ENCODE data around the gene NFYA.
"Not testable (repeated sequence)": the region's sequence is repeated elsewhere in the genome, so short reads cannot be mapped to it uniquely, and the experiment has no call there.

NFYA gene

GRCh38 chr6:41115027-41115426 lies 42.3 kb downstream of the NFYA start:
- not testable (repeated sequence) for H3K36me3 ChIP-seq (ENCODE audit: control insufficient read depth in 2 of 2, insufficient read depth in 2 of 2, low read length in 2 of 2); H3K9ac ChIP-seq (ENCODE audit: low read depth in 1 of 2, low read length in 2 of 2); H3K9me3 ChIP-seq (ENCODE audit: control insufficient read depth in 2 of 2, low read length in 2 of 2); H3K4me1 ChIP-seq (ENCODE audit: control insufficient read depth in 2 of 2, insufficient read depth in 2 of 2, low read length in 2 of 2); H3K27me3 ChIP-seq (ENCODE audit: control insufficient read depth in 2 of 2, insufficient read depth in 2 of 2, low read length in 2 of 2); H3K27ac ChIP-seq (ENCODE audit: low read depth in 2 of 2, low read length in 2 of 2); H3K4me3 ChIP-seq (ENCODE audit: low read length in 2 of 2)

- H3K4me1 ChIP-seq (ENCODE audit: control insufficient read depth in 2 of 2, insufficient read depth in 2 of 2, low read length in 2 of 2), result no peaks in the 10 kb centered on the region
Measured at GRCh38 chr6:41119508-41119907, 46.7 kb downstream of the NFYA start.

GRCh38 chr6:41120058-41120457 lies 47.3 kb downstream of the NFYA start:
- no peaks in the 10 kb centered on the region for H3K27me3 ChIP-seq (ENCODE audit: control insufficient read depth in 2 of 2, insufficient read depth in 2 of 2, low read length in 2 of 2)
- H3K27ac ChIP-seq (ENCODE audit: low read depth in 2 of 2, low read length in 2 of 2), result no peak overlapping the region
- H3K4me3 ChIP-seq (ENCODE audit: low read length in 2 of 2), result no peak overlapping the region
- no peak overlapping the region for H3K9ac ChIP-seq (ENCODE audit: low read depth in 1 of 2, low read length in 2 of 2)
- peaks cover 0 to 6% of the 10 kb centered on the region in 2 donors for H3K36me3 ChIP-seq (ENCODE audit: control insufficient read depth in 2 of 2, insufficient read depth in 2 of 2, low read length in 2 of 2)
- H3K9me3 ChIP-seq (ENCODE audit: control insufficient read depth in 2 of 2, low read length in 2 of 2), result no peaks in the 10 kb centered on the region
- H3K4me1 ChIP-seq (ENCODE audit: control insufficient read depth in 2 of 2, insufficient read depth in 2 of 2, low read length in 2 of 2), result no peaks in the 10 kb centered on the region

More at GRCh38 chr6:41119508-41119907, 46.7 kb downstream of the NFYA start:
- no peaks in the 10 kb centered on the region for H3K27me3 ChIP-seq (ENCODE audit: control insufficient read depth in 2 of 2, insufficient read depth in 2 of 2, low read length in 2 of 2)
- no peaks in the 10 kb centered on the region for H3K9me3 ChIP-seq (ENCODE audit: control insufficient read depth in 2 of 2, low read length in 2 of 2)
- no peak overlapping the region for H3K4me3 ChIP-seq (ENCODE audit: low read length in 2 of 2)
- no peak overlapping the region for H3K9ac ChIP-seq (ENCODE audit: low read depth in 1 of 2, low read length in 2 of 2)
- no peak overlapping the region for H3K27ac ChIP-seq (ENCODE audit: low read depth in 2 of 2, low read length in 2 of 2)
- H3K36me3 ChIP-seq (ENCODE audit: control insufficient read depth in 2 of 2, insufficient read depth in 2 of 2, low read length in 2 of 2), result peaks cover 0 to 6% of the 10 kb centered on the region in 2 donors

GRCh38 chr6:41122373-41122772 lies 49.6 kb downstream of the NFYA start:
- Histone ChIP-seq H3K9ac (ENCODE audit: low read depth in 1 of 2, low read length in 2 of 2) (no peak overlapping the region), H3K27me3 (ENCODE audit: control insufficient read depth in 2 of 2, insufficient read depth in 2 of 2, low read length in 2 of 2) (no peaks in the 10 kb centered on the region), H3K4me3 (ENCODE audit: low read length in 2 of 2) (no peak overlapping the region), H3K4me1 (ENCODE audit: control insufficient read depth in 2 of 2, insufficient read depth in 2 of 2, low read length in 2 of 2) (no peaks in the 10 kb centered on the region), H3K27ac (ENCODE audit: low read depth in 2 of 2, low read length in 2 of 2) (no peak overlapping the region), H3K36me3 (ENCODE audit: control insufficient read depth in 2 of 2, insufficient read depth in 2 of 2, low read length in 2 of 2) (peaks cover 0 to 6% of the 10 kb centered on the region in 2 donors), H3K9me3 (ENCODE audit: control insufficient read depth in 2 of 2, low read length in 2 of 2) (no peaks in the 10 kb centered on the region)

- Histone ChIP-seq H3K9ac (ENCODE audit: low read depth in 1 of 2, low read length in 2 of 2) (no peak overlapping the region), H3K27ac (ENCODE audit: low read depth in 2 of 2, low read length in 2 of 2) (no peak overlapping the region), H3K4me1 (ENCODE audit: control insufficient read depth in 2 of 2, insufficient read depth in 2 of 2, low read length in 2 of 2) (no peaks in the 10 kb centered on the region), H3K36me3 (ENCODE audit: control insufficient read depth in 2 of 2, insufficient read depth in 2 of 2, low read length in 2 of 2) (peaks cover 0 to 6% of the 10 kb centered on the region in 2 donors), H3K27me3 (ENCODE audit: control insufficient read depth in 2 of 2, insufficient read depth in 2 of 2, low read length in 2 of 2) (no peaks in the 10 kb centered on the region), H3K4me3 (ENCODE audit: low read length in 2 of 2) (no peak overlapping the region), H3K9me3 (ENCODE audit: control insufficient read depth in 2 of 2, low read length in 2 of 2) (no peaks in the 10 kb centered on the region)
Measured at GRCh38 chr6:41122918-41123317, 50.1 kb downstream of the NFYA start.

- Histone ChIP-seq H3K4me3 (ENCODE audit: low read length in 2 of 2) (no peak overlapping the region), H3K27me3 (ENCODE audit: control insufficient read depth in 2 of 2, insufficient read depth in 2 of 2, low read length in 2 of 2) (no peaks in the 10 kb centered on the region), H3K4me1 (ENCODE audit: control insufficient read depth in 2 of 2, insufficient read depth in 2 of 2, low read length in 2 of 2) (no peaks in the 10 kb centered on the region), H3K36me3 (ENCODE audit: control insufficient read depth in 2 of 2, insufficient read depth in 2 of 2, low read length in 2 of 2) (peaks cover 0 to 6% of the 10 kb centered on the region in 2 donors), H3K9me3 (ENCODE audit: control insufficient read depth in 2 of 2, low read length in 2 of 2) (no peaks in the 10 kb centered on the region), H3K27ac (ENCODE audit: low read depth in 2 of 2, low read length in 2 of 2) (no peak overlapping the region), H3K9ac (ENCODE audit: low read depth in 1 of 2, low read length in 2 of 2) (no peak overlapping the region)
Measured at GRCh38 chr6:41125282-41125681, 52.5 kb downstream of the NFYA start.

- H3K9ac ChIP-seq (ENCODE audit: low read depth in 1 of 2, low read length in 2 of 2), result no peak overlapping the region
- no peak overlapping the region for H3K27ac ChIP-seq (ENCODE audit: low read depth in 2 of 2, low read length in 2 of 2)
- H3K27me3 ChIP-seq (ENCODE audit: control insufficient read depth in 2 of 2, insufficient read depth in 2 of 2, low read length in 2 of 2), result no peaks in the 10 kb centered on the region
Measured at GRCh38 chr6:41132254-41132653, 59.5 kb downstream of the NFYA start.

GRCh38 chr6:41135062-41135832 lies 62.5 kb downstream of the NFYA start:
- Histone ChIP-seq H3K27ac (ENCODE audit: low read depth in 2 of 2, low read length in 2 of 2) (no peak overlapping the region), H3K9me3 (ENCODE audit: control insufficient read depth in 2 of 2, low read length in 2 of 2) (no peaks in the 10 kb centered on the region), H3K9ac (ENCODE audit: low read depth in 1 of 2, low read length in 2 of 2) (no peak overlapping the region), H3K27me3 (ENCODE audit: control insufficient read depth in 2 of 2, insufficient read depth in 2 of 2, low read length in 2 of 2) (no peaks in the 10 kb centered on the region), H3K4me1 (ENCODE audit: control insufficient read depth in 2 of 2, insufficient read depth in 2 of 2, low read length in 2 of 2) (no peaks in the 10 kb centered on the region), H3K36me3 (ENCODE audit: control insufficient read depth in 2 of 2, insufficient read depth in 2 of 2, low read length in 2 of 2) (peaks cover 0 to 6% of the 10 kb centered on the region in 2 donors), H3K4me3 (ENCODE audit: low read length in 2 of 2) (no peak overlapping the region)

More at GRCh38 chr6:41132254-41132653, 59.5 kb downstream of the NFYA start:
- Histone ChIP-seq H3K4me1 (ENCODE audit: control insufficient read depth in 2 of 2, insufficient read depth in 2 of 2, low read length in 2 of 2) (no peaks in the 10 kb centered on the region), H3K4me3 (ENCODE audit: low read length in 2 of 2) (no peak overlapping the region), H3K9me3 (ENCODE audit: control insufficient read depth in 2 of 2, low read length in 2 of 2) (no peaks in the 10 kb centered on the region), H3K36me3 (ENCODE audit: control insufficient read depth in 2 of 2, insufficient read depth in 2 of 2, low read length in 2 of 2) (peaks cover 0 to 6% of the 10 kb centered on the region in 2 donors)

- H3K9ac ChIP-seq (ENCODE audit: low read depth in 1 of 2, low read length in 2 of 2), result no peak overlapping the region
- no peaks in the 10 kb centered on the region for H3K4me1 ChIP-seq (ENCODE audit: control insufficient read depth in 2 of 2, insufficient read depth in 2 of 2, low read length in 2 of 2)
- no peaks in the 10 kb centered on the region for H3K27me3 ChIP-seq (ENCODE audit: control insufficient read depth in 2 of 2, insufficient read depth in 2 of 2, low read length in 2 of 2)
- H3K36me3 ChIP-seq (ENCODE audit: control insufficient read depth in 2 of 2, insufficient read depth in 2 of 2, low read length in 2 of 2), result peaks cover 0 to 6% of the 10 kb centered on the region in 2 donors
- no peak overlapping the region for H3K4me3 ChIP-seq (ENCODE audit: low read length in 2 of 2)
- no peak overlapping the region for H3K27ac ChIP-seq (ENCODE audit: low read depth in 2 of 2, low read length in 2 of 2)
- no peaks in the 10 kb centered on the region for H3K9me3 ChIP-seq (ENCODE audit: control insufficient read depth in 2 of 2, low read length in 2 of 2)
Measured at GRCh38 chr6:41136911-41137310, 64.1 kb downstream of the NFYA start.

GRCh38 chr6:41147917-41148316 lies 75.1 kb downstream of the NFYA start:
- no peaks in the 10 kb centered on the region for H3K36me3 ChIP-seq (ENCODE audit: control insufficient read depth in 2 of 2, insufficient read depth in 2 of 2, low read length in 2 of 2)
- no peak overlapping the region for H3K9ac ChIP-seq (ENCODE audit: low read depth in 1 of 2, low read length in 2 of 2)
- no peaks in the 10 kb centered on the region for H3K4me1 ChIP-seq (ENCODE audit: control insufficient read depth in 2 of 2, insufficient read depth in 2 of 2, low read length in 2 of 2)
- no peaks in the 10 kb centered on the region for H3K27me3 ChIP-seq (ENCODE audit: control insufficient read depth in 2 of 2, insufficient read depth in 2 of 2, low read length in 2 of 2)
- no peak overlapping the region for H3K4me3 ChIP-seq (ENCODE audit: low read length in 2 of 2)
- H3K9me3 ChIP-seq (ENCODE audit: control insufficient read depth in 2 of 2, low read length in 2 of 2), result no peaks in the 10 kb centered on the region
- H3K27ac ChIP-seq (ENCODE audit: low read depth in 2 of 2, low read length in 2 of 2), result no peak overlapping the region
